Thyroid gland (tissue), 4 donors: ENCODE results near the gene CAMK1. TPM values are rescaled to one million over a fixed set of nuclear protein-coding genes. Genes with fewer than 3 reads are reported as not detected.

Experiments used
- DNase-seq, 2 donors: peaks; one replicate each; pipeline ENCODE4 v3.0.0-alpha.2; 2019
- H3K27ac ChIP-seq, 3 donors: fragments of 200-600 bp; sonication (generic); 1 replicate in 2 of 3; 2 replicates in 1 of 3; pipeline ENCODE4 v1.5.1; 2016 to 2019; ENCODE audit warnings: mild to moderate bottlenecking in 1 of 3, moderate library complexity in 1 of 3
- H3K27me3 ChIP-seq: fragments of 200-600 bp; sonication (generic); one replicate; pipeline ENCODE4 v1.5.1; 2019
- H3K36me3 ChIP-seq, 2 donors: fragments of 200-600 bp; sonication (generic); one replicate each; pipeline ENCODE4 v1.5.1; 2016 to 2019
- H3K4me1 ChIP-seq, 2 donors: fragments of 200-600 bp; sonication (generic); one replicate each; pipeline ENCODE4 v1.5.1; 2017 to 2019
- H3K4me3 ChIP-seq, 3 donors: fragments of 200-600 bp; sonication (generic); replicated peaks in 1 of 3; 1 replicate in 2 of 3; 2 replicates in 1 of 3; pipeline ENCODE4 v1.5.1; 2016; ENCODE audit warnings: mild to moderate bottlenecking in 1 of 3
- H3K9me3 ChIP-seq: fragments of 200-600 bp; sonication (generic); one replicate; pipeline ENCODE4 v1.5.1; 2017
- CTCF ChIP-seq, 6 experiments: fragments of 200-600 bp in 3 of 6; fragments of 450-650 bp in 3 of 6; sonication (generic) in 3 of 6; IDR thresholded peaks; one replicate each; pipeline ENCODE4 v1.5.1; 2016 to 2019; ENCODE audit warnings: antibody characterized with exemption in 6 of 6, mild to moderate bottlenecking in 2 of 6, inconsistent platforms in 1 of 6, moderate library complexity in 1 of 6
- POLR2A ChIP-seq, 2 donors: fragments of 450-650 bp; IDR thresholded peaks; one replicate each; pipeline ENCODE4 v1.6.1; 2017; ENCODE audit warnings: antibody characterized with exemption in 2 of 2, mild to moderate bottlenecking in 2 of 2, moderate library complexity in 1 of 2
- WGBS, 2 donors: methylation state at CpG; one replicate each; pipeline ENCODE4 v1.1.5; 2017; 5-methylcytosine and 5-hydroxymethylcytosine counted together
- intact Hi-C: fragments of 100-400 bp; cut with DNase I; formaldehyde crosslinking; loops from one replicate; pipeline ENCODE4 v1.15.1; 2023
- total RNA-seq, 4 donors: library from RNA; depleted of rRNA; stranded (reverse); fragments of >200 nt; gene quantifications; one replicate each; pipeline ENCODE4 v1.2.3, GENCODE V29; 2016

CAMK1 gene
- total RNA-seq, 4 donors from 2014 or later = 32.1 to 44.8 (median 35.9) TPM

- Histone ChIP-seq H3K27me3 (no peaks in the 10 kb centered on the region), H3K4me3 (peak overlapping the region in 2 of 3 donors; percentile 66 to 74), H3K36me3 (no peaks in the 10 kb centered on the region), H3K27ac (peak overlapping the region; percentile 78 to 91 (median 83)), H3K9me3 (no peaks in the 10 kb centered on the region), H3K4me1 (peaks cover 22 to 47% of the 10 kb centered on the region in 2 donors)
- TF ChIP-seq POLR2A (IDR thresholded peaks at IDR 0.05) (no peak), CTCF (IDR thresholded peaks at IDR 0.05) (no peak)
- 68 to 74% methylated on average over 5 of the region's 5 CpGs for WGBS, 2 donors
- intact Hi-C loops = no loop called here
- no peak for DNase-seq
Observed at GRCh38 chr3:9769012-9769411, 735 bp downstream of the CAMK1 start.

- Histone ChIP-seq H3K9me3 (no peaks in the 10 kb centered on the region), H3K27me3 (no peaks in the 10 kb centered on the region), H3K36me3 (no peaks in the 10 kb centered on the region), H3K4me3 (no peak overlapping the region), H3K4me1 (peaks cover 22 to 47% of the 10 kb centered on the region in 2 donors), H3K27ac (peak overlapping the region in 2 of 3 donors; percentile 8 to 91)
- WGBS, 2 donors = 78 to 83% methylated on average over 6 of the region's 6 CpGs
- no peak for DNase-seq
- TF ChIP-seq CTCF (IDR thresholded peaks at IDR 0.05) (no peak), POLR2A (IDR thresholded peaks at IDR 0.05) (no peak)
- intact Hi-C loops = no loop called here
Observed at GRCh38 chr3:9768141-9768775, 1.5 kb downstream of the CAMK1 start.

- peak overlapping the region in 2 of 3 donors; percentile 23 to 44 for H3K27ac ChIP-seq
- no peaks in the 10 kb centered on the region for H3K27me3 ChIP-seq
- H3K9me3 ChIP-seq = no peaks in the 10 kb centered on the region
- H3K36me3 ChIP-seq = no peaks in the 10 kb centered on the region
- DNase-seq = peak in 1 of 2 donors; percentile 8
- H3K4me1 ChIP-seq = peaks cover 22 to 47% of the 10 kb centered on the region in 2 donors
- TF ChIP-seq POLR2A (IDR thresholded peaks at IDR 0.05) (no peak), CTCF (IDR thresholded peaks at IDR 0.05) (no peak)
- H3K4me3 ChIP-seq = no peak overlapping the region
- intact Hi-C loops = no loop called here
- WGBS, 2 donors = 86 to 89% methylated on average over 7 of the region's 7 CpGs
Observed at GRCh38 chr3:9767418-9767817, 2.3 kb downstream of the CAMK1 start.

- H3K27me3 ChIP-seq = no peaks in the 10 kb centered on the region
Observed at GRCh38 chr3:9765865-9766264, 3.9 kb downstream of the CAMK1 start.

More at GRCh38 chr3:9765865-9766264, 3.9 kb downstream of the CAMK1 start:
- TF ChIP-seq POLR2A (IDR thresholded peaks at IDR 0.05) (no peak), CTCF (IDR thresholded peaks at IDR 0.05) (no peak)
- no peak overlapping the region for H3K4me3 ChIP-seq
- no peaks in the 10 kb centered on the region for H3K36me3 ChIP-seq
- no peaks in the 10 kb centered on the region for H3K9me3 ChIP-seq
- 76 to 80% methylated on average over 4 of the region's 4 CpGs for WGBS, 2 donors
- peaks cover 22 to 45% of the 10 kb centered on the region in 2 donors for H3K4me1 ChIP-seq
- DNase-seq = peak; percentile 18 to 25
- intact Hi-C loops = no loop called here
- no peak overlapping the region for H3K27ac ChIP-seq
